Neuronal stem cell (in vitro differentiated cells): ENCODE results near the gene ST14.

Experiments used
- DNase-seq: peaks from one replicate; pipeline ENCODE4 v3.0.0-alpha.2; 2013; ENCODE audit warnings: low spot score
- H2AFZ ChIP-seq: one replicate; pipeline ENCODE4 v1.6.1; 2013; ENCODE audit warnings: mild to moderate bottlenecking, low read length, inconsistent platforms
- H2AK5ac ChIP-seq: 2 replicates; pipeline ENCODE4 v1.6.1; 2013; ENCODE audit warnings: low read depth, mild to moderate bottlenecking, inconsistent platforms, low read length, moderate library complexity, mixed read lengths
- H2BK120ac ChIP-seq: 2 replicates; pipeline ENCODE4 v1.6.1; 2013; ENCODE audit warnings: low read depth, mild to moderate bottlenecking, inconsistent platforms, low read length, moderate library complexity, mixed read lengths
- H2BK12ac ChIP-seq: one replicate; pipeline ENCODE4 v1.6.1; 2013; ENCODE audit warnings: low read length, inconsistent platforms
- H2BK15ac ChIP-seq: 2 replicates; pipeline ENCODE4 v1.6.1; 2013; ENCODE audit warnings: mild to moderate bottlenecking, low read length, inconsistent platforms, mixed read lengths
- H2BK5ac ChIP-seq: one replicate; pipeline ENCODE4 v1.6.1; 2013; ENCODE audit warnings: inconsistent platforms, mild to moderate bottlenecking, low read length, moderate library complexity
- H3K14ac ChIP-seq: one replicate; pipeline ENCODE4 v1.6.1; 2013; ENCODE audit warnings: low read length, inconsistent platforms
- H3K18ac ChIP-seq: 2 replicates; pipeline ENCODE4 v1.6.1; 2013; ENCODE audit warnings: low read length, inconsistent platforms
- H3K23ac ChIP-seq: 2 replicates; pipeline ENCODE4 v1.6.1; 2013; ENCODE audit warnings: low read depth, mild to moderate bottlenecking, mixed read lengths, low read length, inconsistent platforms; ENCODE audit not compliant: poor library complexity
- H3K27ac ChIP-seq: replicated peaks from 3 replicates; pipeline ENCODE4 v1.5.1; 2013; ENCODE audit warnings: low read length, inconsistent platforms
- H3K27me3 ChIP-seq, 3 experiments: 2 replicates each; pipeline ENCODE4 v1.6.1; 2013; ENCODE audit warnings: low read length in 3 of 3, mild to moderate bottlenecking in 2 of 3, inconsistent platforms in 1 of 3, low read depth in 1 of 3, mixed read lengths in 1 of 3, moderate library complexity in 1 of 3; ENCODE audit not compliant: control insufficient read depth in 3 of 3, insufficient read depth in 3 of 3
- H3K36me3 ChIP-seq, 2 donors: replicated peaks in 1 of 2; 2 replicates each; pipeline ENCODE4 v1.6.1; 2013; ENCODE audit warnings: low read length in 2 of 2; ENCODE audit not compliant: control insufficient read depth in 2 of 2, insufficient read depth in 2 of 2
- H3K4ac ChIP-seq: 2 replicates; pipeline ENCODE4 v1.6.1; 2013; ENCODE audit warnings: inconsistent platforms, mild to moderate bottlenecking, low read length, moderate library complexity
- H3K4me1 ChIP-seq, 2 donors: 1 replicate in 1 of 2; 2 replicates in 1 of 2; pipeline ENCODE4 v1.6.1; 2013; ENCODE audit warnings: low read length in 2 of 2, low read depth in 1 of 2; ENCODE audit not compliant: control insufficient read depth in 2 of 2, insufficient read depth in 1 of 2
- H3K4me2 ChIP-seq: one replicate; pipeline ENCODE4 v1.6.1; 2013; ENCODE audit warnings: mild to moderate bottlenecking, low read length, inconsistent platforms; ENCODE audit not compliant: insufficient read depth, poor library complexity, severe bottlenecking
- H3K4me3 ChIP-seq, 2 donors: 2 replicates each; pipeline ENCODE4 v1.5.1; 2013; ENCODE audit warnings: low read length in 2 of 2, mild to moderate bottlenecking in 2 of 2, inconsistent platforms in 1 of 2, moderate library complexity in 1 of 2
- H3K79me1 ChIP-seq: one replicate; pipeline ENCODE4 v1.6.1; 2013; ENCODE audit warnings: low read depth, mild to moderate bottlenecking, inconsistent platforms, low read length, moderate library complexity
- H3K9ac ChIP-seq: one replicate; pipeline ENCODE4 v1.6.1; 2013; ENCODE audit warnings: mild to moderate bottlenecking, low read depth, low read length, inconsistent platforms; ENCODE audit not compliant: poor library complexity
- H3K9me3 ChIP-seq, 2 donors: replicated peaks in 1 of 2; 2 replicates each; pipeline versions ENCODE3 to v1.6.1; 2013; ENCODE audit warnings: low read length in 2 of 2, mild to moderate bottlenecking in 2 of 2, inconsistent platforms in 1 of 2, low read depth in 1 of 2, mixed read lengths in 1 of 2, moderate library complexity in 1 of 2; ENCODE audit not compliant: control insufficient read depth in 2 of 2, insufficient read depth in 1 of 2
- H4K8ac ChIP-seq: one replicate; pipeline ENCODE4 v1.6.1; 2013; ENCODE audit warnings: low read depth, mild to moderate bottlenecking, inconsistent platforms, low read length, moderate library complexity
- H4K91ac ChIP-seq: one replicate; pipeline ENCODE4 v1.6.1; 2013; ENCODE audit warnings: low read length, low read depth, mild to moderate bottlenecking, inconsistent platforms; ENCODE audit not compliant: poor library complexity
- WGBS, 2 donors: extraction: QIAGEN DNeasy Blood & Tissue Kit; methylation state at CpG; one replicate each; pipeline ENCODE4 v1.1.7; 2013; ENCODE audit warnings: missing lambda C conversion rate in 2 of 2, mixed read lengths in 1 of 2; ENCODE audit not compliant: insufficient read length in 2 of 2, insufficient replicate concordance in 1 of 2; ENCODE audit errors: extremely low coverage in 2 of 2; 5-methylcytosine and 5-hydroxymethylcytosine counted together

The ST14 gene

GRCh38 chr11:130188585-130189347, 29.2 kb downstream of the ST14 start:
- H2BK120ac ChIP-seq = no peak overlapping the region

DNA sequence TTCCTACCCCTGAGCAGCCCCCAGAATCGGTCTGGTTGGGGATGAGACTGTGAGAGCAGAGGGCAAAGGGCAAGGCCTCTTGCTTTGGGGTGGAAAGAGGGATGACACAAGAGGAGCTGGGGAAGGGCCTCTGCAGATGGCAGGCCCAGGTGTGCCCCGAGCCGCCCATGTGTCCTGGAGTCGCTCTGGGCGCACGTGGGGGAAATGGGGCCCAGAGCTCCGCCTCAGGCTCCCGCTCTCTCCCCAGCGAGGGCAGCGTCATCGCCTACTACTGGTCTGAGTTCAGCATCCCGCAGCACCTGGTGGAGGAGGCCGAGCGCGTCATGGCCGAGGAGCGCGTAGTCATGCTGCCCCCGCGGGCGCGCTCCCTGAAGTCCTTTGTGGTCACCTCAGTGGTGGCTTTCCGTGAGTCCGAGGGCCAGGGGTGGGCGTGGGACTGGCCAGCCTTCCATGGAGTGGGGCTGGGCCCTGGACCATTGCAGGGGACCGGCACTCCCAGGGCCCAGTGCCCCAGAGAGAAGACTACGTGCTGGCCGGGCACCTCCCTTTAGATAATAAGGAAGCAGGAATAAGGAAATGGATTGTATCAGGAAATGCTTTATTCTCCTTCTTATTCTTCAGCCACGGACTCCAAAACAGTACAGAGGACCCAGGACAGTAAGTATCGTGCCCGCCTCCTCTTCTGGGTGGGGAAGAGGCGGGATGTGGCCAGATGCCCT, 30.1 kb downstream of the ST14 start:
- no peak for DNase-seq
- Histone ChIP-seq H3K9me3 (peaks cover 0 to 1% of the 10 kb centered on the region in 2 donors), H3K36me3 (no peaks in the 10 kb centered on the region), H2BK12ac (no peak overlapping the region), H4K8ac (no peak overlapping the region), H2AFZ (no peak overlapping the region), H4K91ac (no peak overlapping the region), H2AK5ac (no peak overlapping the region), H3K23ac (peak overlapping the region; percentile 18), H3K4me1 (no peaks in the 10 kb centered on the region), H3K14ac (peak overlapping the region; percentile 47), H3K4me3 (no peak overlapping the region), H3K4me2 (no peak overlapping the region), H3K9ac (no peak overlapping the region), H3K27ac (no peak overlapping the region), H3K27me3 (no peaks in the 10 kb centered on the region), H3K79me1 (no peaks in the 10 kb centered on the region), H3K18ac (peak overlapping the region; percentile 19), H2BK15ac (no peak overlapping the region), H2BK120ac (no peak overlapping the region), H2BK5ac (no peak overlapping the region), H3K4ac (no peak overlapping the region)
- WGBS, 2 donors = no CpG with 5 or more reads among the region's 32 CpGs

More at GRCh38 chr11:130188585-130189347, 29.2 kb downstream of the ST14 start:
- Histone ChIP-seq H3K4ac (peak overlapping the region; percentile 1), H3K4me1 (no peaks in the 10 kb centered on the region), H3K4me2 (no peak overlapping the region), H3K18ac (peak overlapping the region; percentile 70), H3K36me3 (no peaks in the 10 kb centered on the region), H3K9me3 (no peaks in the 10 kb centered on the region), H3K23ac (peak overlapping the region; percentile 3), H2BK15ac (no peak overlapping the region), H2BK5ac (no peak overlapping the region), H3K27me3 (no peaks in the 10 kb centered on the region), H3K14ac (no peak overlapping the region), H2AK5ac (no peak overlapping the region), H4K8ac (no peak overlapping the region), H3K9ac (peak overlapping the region; percentile 1), H3K79me1 (no peaks in the 10 kb centered on the region), H2BK12ac (no peak overlapping the region), H3K27ac (no peak overlapping the region), H4K91ac (no peak overlapping the region), H2AFZ (no peak overlapping the region), H3K4me3 (no peak overlapping the region)
- no peak for DNase-seq
- WGBS, 2 donors = no CpG with 5 or more reads among the region's 19 CpGs

DNA sequence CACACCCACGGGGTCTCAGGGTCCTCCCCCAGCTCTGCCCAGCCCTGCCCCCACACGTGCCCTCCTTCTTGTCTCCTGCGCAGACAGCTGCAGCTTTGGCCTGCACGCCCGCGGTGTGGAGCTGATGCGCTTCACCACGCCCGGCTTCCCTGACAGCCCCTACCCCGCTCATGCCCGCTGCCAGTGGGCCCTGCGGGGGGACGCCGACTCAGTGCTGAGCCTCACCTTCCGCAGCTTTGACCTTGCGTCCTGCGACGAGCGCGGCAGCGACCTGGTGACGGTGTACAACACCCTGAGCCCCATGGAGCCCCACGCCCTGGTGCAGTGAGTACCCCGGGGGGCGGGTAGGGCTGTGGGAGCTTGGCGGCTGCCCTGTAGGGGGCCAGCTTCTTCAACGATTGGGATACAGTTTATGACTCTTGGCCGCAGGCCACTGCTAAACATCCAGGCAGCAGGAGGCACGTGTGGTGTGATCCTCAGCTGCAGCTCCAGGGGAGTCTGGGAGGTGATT, 30.8 kb downstream of the ST14 start:
- DNase-seq = no peak
- Histone ChIP-seq H2BK5ac (no peak overlapping the region), H3K79me1 (no peaks in the 10 kb centered on the region), H3K9me3 (peaks cover 0 to 1% of the 10 kb centered on the region in 2 donors), H3K14ac (peak overlapping the region; percentile 77), H3K4me2 (no peak overlapping the region), H4K8ac (no peak overlapping the region), H3K4ac (no peak overlapping the region), H2BK120ac (no peak overlapping the region), H3K27me3 (no peaks in the 10 kb centered on the region), H3K27ac (no peak overlapping the region), H3K18ac (peak overlapping the region; percentile 60), H3K9ac (no peak overlapping the region), H2BK15ac (peak overlapping the region; percentile 62), H2AFZ (no peak overlapping the region), H3K23ac (no peak overlapping the region), H4K91ac (peak overlapping the region; percentile 47), H3K4me3 (no peak overlapping the region), H2AK5ac (no peak overlapping the region), H3K36me3 (no peaks in the 10 kb centered on the region), H3K4me1 (no peaks in the 10 kb centered on the region), H2BK12ac (peak overlapping the region; percentile 51)
- no CpG with 5 or more reads among the region's 29 CpGs for WGBS, 2 donors

- Histone ChIP-seq H3K36me3 (no peaks in the 10 kb centered on the region), H3K27ac (no peak overlapping the region), H2BK5ac (no peak overlapping the region), H2BK12ac (no peak overlapping the region), H3K18ac (peak overlapping the region; percentile 5), H3K23ac (no peak overlapping the region), H2BK120ac (no peak overlapping the region), H3K14ac (peak overlapping the region; percentile 59), H2BK15ac (no peak overlapping the region), H4K91ac (no peak overlapping the region), H3K9ac (no peak overlapping the region), H3K4me3 (no peak overlapping the region), H3K79me1 (no peaks in the 10 kb centered on the region), H3K4me2 (no peak overlapping the region), H3K4ac (no peak overlapping the region), H3K9me3 (peaks cover 0 to 1% of the 10 kb centered on the region in 2 donors), H4K8ac (no peak overlapping the region), H3K27me3 (peaks cover 0 to 3% (median 0%) of the 10 kb centered on the region in 3 experiments), H2AFZ (no peak overlapping the region), H2AK5ac (no peak overlapping the region), H3K4me1 (peaks cover 0 to 4% of the 10 kb centered on the region in 2 donors)
- DNase-seq = no peak
- WGBS, 2 donors = no CpG with 5 or more reads among the region's 14 CpGs
Measured at GRCh38 chr11:130191896-130192295, 32.3 kb downstream of the ST14 start.
